ENCODE measurements around the gene ARHGEF4.

The ARHGEF4 gene

GRCh38 chr2:130836501-130837174, at the start of gene ARHGEF4:
TSS of gene ARHGEF4 (plus strand) at chr2:130836914. CDS start at chr2:130836954, 40 bp downstream.
- no peak for DNase-seq

GRCh38 chr2:130787841-130788240, 48.9 kb upstream of the ARHGEF4 start:
- DNase-seq = no peak

GRCh38 chr2:130790312-130790711, 46.4 kb upstream of the ARHGEF4 start:
- no peak for DNase-seq

GRCh38 chr2:130790804-130791616, 45.7 kb upstream of the ARHGEF4 start:
- no peak for DNase-seq

- no peak for DNase-seq
Observed at GRCh38 chr2:130791617-130791939, 45.1 kb upstream of the ARHGEF4 start.

- DNase-seq = no peak
Observed at GRCh38 chr2:130795431-130795830, 41.3 kb upstream of the ARHGEF4 start.

GRCh38 chr2:130796290-130796689, 40.4 kb upstream of the ARHGEF4 start:
- no peak for DNase-seq

GRCh38 chr2:130797493-130798435, 39.0 kb upstream of the ARHGEF4 start:
- DNase-seq = peak; percentile 75 to 93 (median 84)

GRCh38 chr2:130798472-130799218, 38.1 kb upstream of the ARHGEF4 start:
- DNase-seq = no peak

- no peak for DNase-seq
Observed at GRCh38 chr2:130799295-130799694, 37.4 kb upstream of the ARHGEF4 start.

GRCh38 chr2:130805613-130806012, 31.1 kb upstream of the ARHGEF4 start:
- no peak for DNase-seq

GRCh38 chr2:130806370-130806769, 30.3 kb upstream of the ARHGEF4 start:
- no peak for DNase-seq

- DNase-seq = no peak
Observed at GRCh38 chr2:130807659-130808385, 28.9 kb upstream of the ARHGEF4 start.

GRCh38 chr2:130808482-130809268, 28.0 kb upstream of the ARHGEF4 start:
- DNase-seq = no peak

GRCh38 chr2:130810490-130810889, 26.2 kb upstream of the ARHGEF4 start:
- no peak for DNase-seq

- no peak for DNase-seq
Observed at GRCh38 chr2:130813722-130814121, 23.0 kb upstream of the ARHGEF4 start.

GRCh38 chr2:130814931-130815680, 21.6 kb upstream of the ARHGEF4 start:
- no peak for DNase-seq

GRCh38 chr2:130818809-130819208, 17.9 kb upstream of the ARHGEF4 start:
- no peak for DNase-seq

- DNase-seq = no peak
Observed at GRCh38 chr2:130819226-130819607, 17.5 kb upstream of the ARHGEF4 start.

- no peak for DNase-seq
Observed at GRCh38 chr2:130819608-130820278, 17.0 kb upstream of the ARHGEF4 start.

All from stimulated activated naive CD4-positive, alpha-beta T cell (primary cell).